A549 treated with Hydrocortisone at 1 μM for 4 hours (cell line): Measurements from ENCODE around the gene TAF11L11. TPM values are rescaled to one million over a fixed set of nuclear protein-coding genes. Genes with fewer than 3 reads are reported as not detected.

Experiments used
- total RNA-seq: library from RNA; stranded (reverse); fragments of 200-300 nt; extraction: Qiagen RNA extraction; gene quantifications from 5 replicates; pipeline ENCODE4 v1.2.3, GENCODE V29; 2022

Gene TAF11L11
- 0.07 to 0.39 TPM (median 0.10 TPM) in 4 of 5 replicates, not detected in the other for total RNA-seq

GRCh38 chr5:17603880-17604279 is at the start of gene TAF11L11:
Gene TAF11L11, plus strand, starts transcription at chr5:17604183.

GRCh38 chr5:17585658-17586057 is 18.3 kb upstream of the TAF11L11 start, which contains the start of gene TAF11L7:
Gene TAF11L7, minus strand, starts transcription at chr5:17585758.

GRCh38 chr5:17590860-17591259 is 13.1 kb upstream of the TAF11L11 start, which contains the start of gene TAF11L8:
Gene TAF11L8, minus strand, starts transcription at chr5:17590960.

GRCh38 chr5:17594255-17594654 is 9.7 kb upstream of the TAF11L11 start, which contains the start of gene TAF11L9:
Gene TAF11L9, minus strand, starts transcription at chr5:17594394.

GRCh38 chr5:17597728-17598127 is 6.3 kb upstream of the TAF11L11 start, which contains the start of gene TAF11L10:
Gene TAF11L10, minus strand, starts transcription at chr5:17597828.

GRCh38 chr5:17610092-17610491 is 6.1 kb downstream of the TAF11L11 start, which contains the start of gene TAF11L12:
Gene TAF11L12, plus strand, starts transcription at chr5:17610392.

GRCh38 chr5:17631788-17632187 is 27.8 kb downstream of the TAF11L11 start, which contains the start of gene TAF11L13:
Gene TAF11L13, plus strand, starts transcription at chr5:17632088.

GRCh38 chr5:17634160-17634559 is 30.2 kb downstream of the TAF11L11 start, which contains the start of gene TAF11L14:
Gene TAF11L14, plus strand, starts transcription at chr5:17634460.

Other genes with a start within 250 kb of the TAF11L11 start
- gene TAF11L2, start 106.0 kb upstream of the TAF11L11 start, total RNA-seq, result not detected in 5 replicates
- gene TAF11L3, start 85.8 kb upstream of the TAF11L11 start, total RNA-seq, result not detected in 5 replicates
- not detected in 5 replicates for gene TAF11L4, start 82.4 kb upstream of the TAF11L11 start, total RNA-seq
- not detected in 5 replicates for gene TAF11L5, start 78.9 kb upstream of the TAF11L11 start, total RNA-seq
- not detected in 5 replicates for gene TAF11L6, start 75.5 kb upstream of the TAF11L11 start, total RNA-seq
- gene TAF11L7, start 18.4 kb upstream of the TAF11L11 start, total RNA-seq, result not detected in 5 replicates
- gene TAF11L8, start 13.2 kb upstream of the TAF11L11 start, total RNA-seq, result not detected in 5 replicates
- not detected in 5 replicates for gene TAF11L9, start 9.8 kb upstream of the TAF11L11 start, total RNA-seq
- not detected in 5 replicates for gene TAF11L10, start 6.4 kb upstream of the TAF11L11 start, total RNA-seq
- 0.09 TPM in 1 of 5 replicates, not detected in the others for gene TAF11L12, start 6.2 kb downstream of the TAF11L11 start, total RNA-seq
- not detected in 5 replicates for gene TAF11L13, start 27.9 kb downstream of the TAF11L11 start, total RNA-seq
- not detected in 5 replicates for gene TAF11L14, start 30.3 kb downstream of the TAF11L11 start, total RNA-seq